Lower leg skin (tissue), 4 donors: Measurements from ENCODE around the gene CLTB. TPM values are rescaled to one million over a fixed set of nuclear protein-coding genes. Genes with fewer than 3 reads are reported as not detected.

ENCODE experiments used
- DNase-seq, 2 donors: peaks; one replicate each; pipeline ENCODE4 v3.0.0-alpha.2; 2019; ENCODE audit warnings: low spot score in 2 of 2
- H3K4me3 ChIP-seq: fragments of 200-600 bp; sonication (generic); 2 replicates; pipeline ENCODE4 v1.5.1; 2017; ENCODE audit warnings: mild to moderate bottlenecking, low read depth; ENCODE audit not compliant: poor library complexity, severe bottlenecking
- CTCF ChIP-seq, 3 donors: fragments of 450-650 bp; IDR thresholded peaks; one replicate each; pipeline ENCODE4 v1.5.1; 2016; ENCODE audit warnings: antibody characterized with exemption in 3 of 3, mild to moderate bottlenecking in 3 of 3, moderate library complexity in 2 of 3
- POLR2A ChIP-seq, 2 donors: fragments of 450-650 bp; IDR thresholded peaks; one replicate each; pipeline ENCODE4 v1.6.1; 2016 to 2017; ENCODE audit warnings: antibody characterized with exemption in 2 of 2, mild to moderate bottlenecking in 1 of 2, moderate library complexity in 1 of 2
- WGBS, 2 donors: methylation state at CpG; one replicate each; pipeline ENCODE4 v1.1.5; 2018; 5-methylcytosine and 5-hydroxymethylcytosine counted together
- intact Hi-C: fragments of 100-400 bp; cut with DNase I; formaldehyde crosslinking; loops from one replicate; pipeline ENCODE4 v1.15.0; 2023; ENCODE audit warnings: low total_unique reads
- total RNA-seq, 4 donors: library from RNA; depleted of rRNA; stranded (reverse); fragments of >200 nt; gene quantifications; one replicate each; pipeline ENCODE4 v1.1.0, GENCODE V29; 2016

CLTB gene
- total RNA-seq, 4 donors from 2014 or later: 707 to 959 (median 743) TPM

- no peak overlapping the region for H3K4me3 ChIP-seq
- WGBS, 2 donors: 96% methylated on average over 10 to 13 of the region's 13 CpGs
- TF ChIP-seq POLR2A (IDR thresholded peaks at IDR 0.05) (no peak), CTCF (IDR thresholded peaks at IDR 0.05) (no peak)
- intact Hi-C loops: no loop called here
- DNase-seq: no peak
Measured at GRCh38 chr5:176368726-176369125, 47.6 kb downstream of the CLTB start.

GRCh38 chr5:176366232-176366894 is 50.0 kb downstream of the CLTB start:
- 46 to 68% methylated on average over 19 to 32 of the region's 38 CpGs for WGBS, 2 donors
- TF ChIP-seq CTCF (IDR thresholded peaks at IDR 0.05) (no peak), POLR2A (IDR thresholded peaks at IDR 0.05) (no peak)
- intact Hi-C loops: no loop called here
- H3K4me3 ChIP-seq: peak overlapping the region; percentile 70
- DNase-seq: no peak

GRCh38 chr5:176365351-176366231 is 50.7 kb downstream of the CLTB start, which contains the start of gene ARL10:
Gene ARL10, plus strand, starts transcription at chr5:176365487. Its CDS starts 77 bp downstream, at chr5:176365564.
- DNase-seq: peak in 1 of 2 donors; percentile 89
- WGBS, 2 donors: 0 to 1% methylated on average over 32 to 84 of the region's 108 CpGs
- intact Hi-C loops: no loop called here
- no peak for TF ChIP-seq CTCF (IDR thresholded peaks at IDR 0.05)
- TF ChIP-seq POLR2A (IDR thresholded peaks at IDR 0.05): no peak
- peak within 1 kb of the TSS; percentile 70 for H3K4me3 ChIP-seq

- TF ChIP-seq CTCF (IDR thresholded peaks at IDR 0.05) (no peak), POLR2A (IDR thresholded peaks at IDR 0.05) (no peak)
- DNase-seq: no peak
- peak overlapping the region; percentile 70 for H3K4me3 ChIP-seq
- WGBS, 2 donors: 22 to 27% methylated on average over 23 to 28 of the region's 28 CpGs
- intact Hi-C loops: no loop called here
Measured at GRCh38 chr5:176364765-176365350, 51.5 kb downstream of the CLTB start.

GRCh38 chr5:176362233-176362490 is 54.2 kb downstream of the CLTB start:
- intact Hi-C loops: no loop called here
- TF ChIP-seq CTCF (IDR thresholded peaks at IDR 0.05) (no peak), POLR2A (IDR thresholded peaks at IDR 0.05) (no peak)
- H3K4me3 ChIP-seq: no peak overlapping the region
- DNase-seq: no peak
- WGBS, 2 donors: 61 to 72% methylated on average over 8 of the region's 8 CpGs
